T follicular helper cell (primary cell): Measurements from ENCODE around the gene FPGS.

ENCODE experiments used
- DNase-seq: peaks from one replicate; pipeline ENCODE4 v3.0.0-alpha.2; 2020; ENCODE audit warnings: low read depth

The FPGS gene

DNA sequence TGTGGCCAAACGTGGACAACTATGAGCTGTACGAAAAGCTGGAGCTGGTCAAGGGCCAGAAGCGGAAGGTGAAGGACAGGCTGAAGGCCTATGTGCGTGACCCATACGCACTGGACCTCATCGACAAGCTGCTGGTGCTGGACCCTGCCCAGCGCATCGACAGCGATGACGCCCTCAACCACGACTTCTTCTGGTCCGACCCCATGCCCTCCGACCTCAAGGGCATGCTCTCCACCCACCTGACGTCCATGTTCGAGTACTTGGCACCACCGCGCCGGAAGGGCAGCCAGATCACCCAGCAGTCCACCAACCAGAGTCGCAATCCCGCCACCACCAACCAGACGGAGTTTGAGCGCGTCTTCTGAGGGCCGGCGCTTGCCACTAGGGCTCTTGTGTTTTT is 13.5 kb upstream of the FPGS start:
- no peak for DNase-seq

- DNase-seq = no peak
Measured at GRCh38 chr9:127790094-127790855, 12.4 kb upstream of the FPGS start.

DNA sequence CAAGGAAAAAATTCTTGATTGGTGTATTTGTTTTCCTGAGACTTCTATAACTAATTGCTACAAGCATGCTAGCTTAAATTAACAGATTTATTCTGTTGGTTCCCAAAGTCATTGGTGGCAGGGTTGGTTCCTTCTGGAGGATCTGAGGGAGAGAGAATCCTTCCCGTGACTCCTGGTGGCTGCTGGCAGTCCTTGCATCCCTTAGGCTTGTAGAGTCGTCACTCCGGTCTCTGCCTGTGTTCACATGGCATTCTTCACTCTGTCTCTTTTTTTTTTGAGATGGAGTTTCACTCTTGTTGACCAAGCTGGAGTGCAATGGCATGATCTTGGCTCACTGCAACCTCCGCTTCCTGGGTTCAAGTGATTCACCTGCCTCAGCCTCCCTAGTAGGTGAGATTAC is 11.6 kb upstream of the FPGS start:
- no peak for DNase-seq

DNA sequence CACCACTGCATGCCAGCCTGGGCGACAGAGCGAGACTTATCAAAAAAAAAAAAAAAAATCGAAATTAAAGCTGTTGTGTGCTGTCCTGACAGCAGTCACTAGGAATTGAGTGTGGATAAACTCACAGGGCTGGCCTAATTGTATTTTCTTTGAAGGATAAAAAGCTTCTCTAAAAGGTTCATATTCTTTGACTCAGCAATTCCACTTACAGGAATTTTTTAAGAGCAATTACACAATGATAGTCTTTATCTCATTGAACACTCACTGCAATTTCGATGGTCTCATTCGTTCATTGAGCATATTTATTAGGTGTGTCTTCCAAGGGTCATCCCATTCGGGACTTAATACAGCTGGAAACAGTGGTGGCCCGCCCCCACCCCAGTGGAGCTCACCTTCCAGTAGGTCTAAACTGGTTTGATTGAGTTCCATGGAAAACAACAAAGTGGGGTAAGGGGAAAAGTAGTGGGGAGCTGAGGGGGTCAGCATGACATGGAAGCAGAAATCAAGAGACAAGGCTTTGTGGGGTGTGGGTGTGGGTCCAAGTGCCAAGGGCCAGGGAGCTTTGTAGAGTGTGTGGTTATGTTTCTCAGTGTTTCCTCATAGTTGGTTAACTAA is 10.2 kb upstream of the FPGS start:
- DNase-seq = no peak

DNA sequence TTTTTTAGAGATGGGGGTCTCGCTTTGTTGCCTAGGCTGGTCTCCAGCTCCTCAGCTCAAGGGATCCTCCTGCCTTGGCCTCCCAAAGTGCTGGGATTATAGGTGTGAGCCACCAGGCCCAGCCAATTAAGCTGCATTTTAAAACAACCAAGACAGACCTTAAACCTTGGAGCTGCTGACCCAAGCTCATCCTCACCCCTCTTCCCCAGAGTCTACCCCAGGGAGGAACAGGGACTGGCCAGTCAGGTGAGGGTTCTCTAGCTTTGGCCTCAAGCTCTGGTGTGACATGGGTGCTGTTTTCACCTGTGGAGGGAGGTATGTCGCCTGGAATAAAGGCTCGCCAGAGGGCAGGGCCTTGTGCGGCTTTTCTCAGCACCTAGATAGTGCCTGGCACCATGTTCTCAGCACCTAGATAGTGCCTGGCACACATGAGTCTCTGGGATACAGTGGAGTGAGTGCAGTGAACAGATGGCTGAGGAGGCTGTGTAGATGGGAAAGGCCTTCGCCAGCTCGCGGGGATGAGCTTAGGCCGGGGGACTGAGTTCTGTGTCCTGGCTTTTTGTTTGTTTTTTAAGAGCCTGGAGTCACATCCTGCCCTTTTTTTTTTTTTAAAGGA is 9.5 kb upstream of the FPGS start:
- DNase-seq = no peak

GRCh38 chr9:127794001-127794791 is 8.5 kb upstream of the FPGS start:
- no peak for DNase-seq

DNA sequence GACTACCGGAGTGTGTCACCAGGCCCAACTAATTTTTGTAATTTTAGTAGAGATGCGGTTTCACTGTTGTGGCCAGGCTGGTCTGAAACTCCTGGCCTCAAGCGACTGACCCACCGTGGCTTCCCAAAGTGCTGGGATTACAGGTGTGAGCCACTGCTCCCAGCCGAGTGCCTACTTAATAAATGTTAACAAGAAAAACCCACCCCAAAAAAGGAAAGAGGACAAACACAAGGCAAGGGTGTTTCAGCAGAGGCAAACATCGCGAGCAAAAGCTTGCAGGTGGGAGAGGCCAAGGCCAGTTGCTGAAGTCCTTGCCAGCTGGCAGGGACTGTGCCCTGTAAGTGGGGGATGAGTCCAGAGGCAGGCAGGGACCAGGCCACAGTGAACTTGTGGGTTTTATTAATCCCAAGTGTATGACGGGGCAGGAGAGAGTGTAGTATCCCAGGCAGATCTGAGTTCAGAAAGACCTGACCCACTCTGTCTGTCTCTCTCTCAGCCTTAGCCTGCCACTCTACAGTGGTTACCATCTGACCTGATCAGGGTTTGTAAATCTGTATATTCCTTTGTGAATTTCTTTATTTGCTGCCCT is 6.4 kb upstream of the FPGS start:
- DNase-seq = no peak

GRCh38 chr9:127796852-127797370 is 5.8 kb upstream of the FPGS start:
- DNase-seq = no peak

- DNase-seq = no peak
Measured at GRCh38 chr9:127801955-127802575, 617 bp upstream of the FPGS start.

DNA sequence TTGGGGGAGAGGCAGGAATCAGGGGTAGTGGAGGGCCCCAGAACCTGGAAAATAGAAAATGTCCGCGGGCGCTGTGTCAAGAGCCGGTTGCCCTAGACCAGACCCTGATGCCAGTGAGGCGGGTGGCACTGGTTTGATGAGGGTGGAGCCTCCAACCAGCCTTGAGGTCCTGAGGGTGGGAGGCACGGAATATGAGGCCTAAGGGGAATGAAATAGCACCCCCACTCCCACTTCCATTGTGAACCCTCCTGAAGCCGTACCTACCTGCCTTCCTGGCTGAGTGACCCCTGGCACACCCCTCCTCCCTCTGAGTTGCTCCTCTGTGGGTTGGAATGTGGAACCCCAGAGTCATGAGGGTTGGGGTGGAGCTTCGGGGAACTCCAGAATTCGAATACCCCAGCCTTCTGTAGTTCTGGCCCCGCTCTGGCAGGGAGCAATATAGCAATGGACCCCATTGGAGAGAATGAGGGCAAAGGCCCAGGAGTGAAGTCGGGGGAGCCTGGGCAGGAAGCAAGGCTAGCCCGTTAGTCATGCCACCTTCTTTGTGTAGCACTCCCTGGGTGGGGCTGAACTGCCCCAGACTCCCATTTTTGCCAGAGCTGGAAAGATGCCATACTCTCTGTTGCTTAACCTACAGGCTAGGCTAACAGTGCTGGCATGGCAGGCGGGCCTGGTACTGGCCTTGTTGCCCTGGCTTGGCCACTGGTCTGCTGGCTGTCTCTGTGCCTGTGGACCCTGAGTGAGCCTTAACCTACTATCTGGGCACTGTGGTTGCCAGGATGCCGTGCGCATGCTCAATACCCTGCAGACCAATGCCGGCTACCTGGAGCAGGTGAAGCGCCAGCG is 1.0 kb downstream of the FPGS start:
- DNase-seq = no peak

DNA sequence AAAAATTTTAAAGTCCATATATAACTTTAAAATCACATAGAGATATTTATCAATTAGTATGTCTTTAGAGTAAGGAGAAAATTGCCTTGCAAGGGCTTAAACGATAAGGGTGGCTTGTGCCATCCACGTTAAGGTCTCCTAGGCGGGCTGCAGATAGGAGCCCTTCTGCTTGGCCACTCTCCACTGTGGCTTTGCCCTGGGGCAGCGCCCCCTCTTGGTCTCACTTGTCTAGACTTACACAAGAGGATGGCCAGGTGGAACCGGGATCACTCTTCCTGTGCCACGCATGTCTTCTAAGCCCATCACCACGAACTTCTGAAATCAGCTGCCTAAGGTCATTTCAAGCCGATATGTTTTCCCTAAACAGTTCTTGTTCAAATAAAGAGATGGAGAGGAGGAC is 2.9 kb downstream of the FPGS start:
- no peak for DNase-seq

DNA sequence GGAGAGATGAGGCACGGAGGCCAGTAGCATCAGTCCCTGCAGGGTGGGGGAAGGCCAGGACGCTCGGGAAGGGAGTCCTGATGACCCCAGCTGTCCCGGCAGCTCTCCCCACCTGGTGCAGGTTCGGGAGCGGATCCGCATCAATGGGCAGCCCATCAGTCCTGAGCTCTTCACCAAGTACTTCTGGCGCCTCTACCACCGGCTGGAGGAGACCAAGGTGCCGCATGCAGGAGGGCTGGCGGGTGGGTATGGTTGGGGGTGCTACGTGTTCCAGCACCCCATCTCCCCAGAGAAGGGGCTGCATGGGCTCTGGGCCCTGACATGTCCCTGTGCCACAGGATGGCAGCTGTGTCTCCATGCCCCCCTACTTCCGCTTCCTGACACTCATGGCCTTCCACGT is 4.2 kb downstream of the FPGS start:
- DNase-seq = no peak

- DNase-seq = no peak
Measured at GRCh38 chr9:127808347-127809001, 5.8 kb downstream of the FPGS start.

DNA sequence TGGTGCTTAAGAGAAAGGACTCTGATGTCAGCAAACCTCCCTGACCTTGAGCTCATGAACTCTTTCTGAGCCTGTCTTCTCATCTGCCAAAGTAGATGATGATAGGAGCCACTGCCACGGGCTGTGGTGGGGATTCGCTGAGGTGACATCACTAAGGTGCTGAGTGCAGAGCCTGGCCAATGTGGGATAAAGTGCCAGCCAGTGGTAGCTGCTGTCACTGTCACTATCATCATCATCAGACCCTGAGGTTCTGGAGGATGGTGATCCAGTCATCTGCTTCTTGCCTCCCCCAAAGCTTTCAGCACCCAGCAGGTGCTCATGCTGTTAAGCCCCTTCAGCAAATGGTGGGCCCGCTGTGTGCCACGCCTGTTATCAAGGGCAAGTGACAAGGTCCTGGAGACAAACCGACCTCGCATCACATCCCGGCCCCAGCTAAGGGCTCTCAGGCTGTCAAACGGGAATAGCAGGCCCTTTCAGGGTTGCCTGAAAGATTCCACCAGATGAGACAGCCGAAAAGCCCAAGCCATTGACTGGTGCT is 6.4 kb downstream of the FPGS start:
- no peak for DNase-seq

- DNase-seq = no peak
Measured at GRCh38 chr9:127809540-127810377, 7.1 kb downstream of the FPGS start.

DNA sequence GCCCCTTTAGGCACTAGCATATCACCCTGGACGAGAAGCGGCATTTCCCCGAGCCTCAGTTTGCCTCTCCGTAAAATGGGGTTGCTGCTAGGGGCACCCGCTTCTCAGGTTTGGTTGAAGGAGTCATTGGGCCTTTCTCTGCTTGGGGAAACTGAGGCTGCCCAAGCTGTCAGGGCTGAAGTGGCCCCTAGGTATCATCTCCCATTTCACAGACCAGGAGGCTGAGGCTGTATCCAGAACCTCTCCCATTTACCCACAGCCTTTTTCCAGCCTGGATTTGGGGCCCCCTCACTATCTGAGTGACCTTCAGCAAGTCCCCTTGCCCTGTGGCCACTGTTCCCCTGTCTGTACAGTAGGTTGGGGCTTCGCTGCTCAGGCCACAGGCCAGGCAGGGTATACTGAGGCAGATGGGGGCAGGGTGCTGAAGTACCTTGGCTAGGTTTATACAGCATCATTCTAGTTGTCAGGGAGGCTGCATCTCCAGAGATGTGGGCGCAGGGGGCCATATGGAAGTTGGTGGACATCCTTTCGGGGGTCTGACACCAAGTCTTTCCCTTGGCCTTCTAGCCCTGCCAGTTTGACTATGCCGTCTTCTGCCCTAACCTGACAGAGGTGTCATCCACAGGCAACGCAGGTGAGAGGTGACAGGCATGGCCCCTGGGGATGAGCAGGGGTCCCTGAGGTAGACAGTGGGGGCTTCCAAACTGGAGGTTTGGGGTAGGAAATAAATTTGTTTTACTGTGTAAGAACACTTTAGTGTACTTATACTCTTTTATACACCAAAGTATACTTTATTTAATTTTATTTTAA is 7.9 kb downstream of the FPGS start:
- DNase-seq = no peak

DNA sequence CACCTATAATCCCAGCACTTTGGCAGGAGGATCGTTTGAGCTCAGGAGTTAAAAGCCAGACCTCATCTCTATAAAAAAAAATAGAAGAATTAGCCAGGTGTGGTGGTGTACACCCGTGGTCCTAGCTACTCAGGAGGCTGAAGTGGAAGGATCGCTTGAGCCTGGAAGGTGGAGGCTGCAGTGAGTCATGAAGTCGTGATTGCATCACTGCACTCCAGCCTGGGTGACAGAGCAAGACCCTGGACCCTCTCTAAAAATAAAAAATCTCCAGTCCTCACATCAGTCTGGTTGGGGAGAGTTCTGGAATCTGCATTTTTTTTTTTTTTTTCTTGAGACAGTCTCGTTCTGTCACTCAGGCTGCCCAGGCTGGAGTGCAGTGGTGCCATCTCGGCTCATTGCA is 9.3 kb downstream of the FPGS start:
- no peak for DNase-seq
